PC-3 (cell line): ENCODE results near the gene MTMR6. TPM values are rescaled to one million over a fixed set of nuclear protein-coding genes. Genes with fewer than 3 reads are reported as not detected.

Source experiments
- ATAC-seq: fragments of 200-7000 bp; cut with Tn5 transposase; 2 replicates; pipeline ENCODE4 v1.9.1; 2020; ENCODE audit warnings: mild to moderate bottlenecking, moderate library complexity
- BruUV-seq: library from RNA; stranded (reverse); fragments of 400-500 nt; replicated peaks from 2 replicates; lab custom pipeline; 2021; lab: Mats Ljungman, UMichigan
- CTCF ChIA-PET: fragments of 300-600 bp; sonication (Branson Sonifier 250); formaldehyde crosslinking; loops from one replicate; lab custom pipeline; 2022; ENCODE audit warnings: antibody characterized with exemption; lab: Charles Lee
- POLR2A ChIA-PET: fragments of 300-600 bp; sonication (Branson Sonifier 250); formaldehyde crosslinking; loops from one replicate; lab custom pipeline; 2022; ENCODE audit warnings: antibody characterized with exemption; ENCODE audit not compliant: unreplicated experiment; lab: Charles Lee
- DNase-seq: peaks from one replicate; pipeline ENCODE4 v3.0.0-alpha.2; 2015
- H2AFZ ChIP-seq: fragments of 300-600 bp; sonication (generic); 2 replicates; pipeline ENCODE4 v1.6.0; 2016; ENCODE audit warnings: antibody characterized with exemption, low read length
- H3F3A ChIP-seq: fragments of 300-600 bp; sonication (generic); one replicate; pipeline ENCODE4 v1.6.0; 2017; ENCODE audit warnings: antibody characterized with exemption, low read length, control low read depth, mild to moderate bottlenecking; ENCODE audit not compliant: unreplicated experiment
- H3K27ac ChIP-seq: fragments of 300-600 bp; sonication (generic); 2 replicates; pipeline ENCODE4 v1.5.1; 2016; ENCODE audit warnings: mild to moderate bottlenecking, low read length
- H3K27me3 ChIP-seq: fragments of 300-600 bp; sonication (generic); 2 replicates; pipeline ENCODE4 v1.6.1; 2016; ENCODE audit warnings: low read length, mixed read lengths
- H3K36me3 ChIP-seq: fragments of 300-600 bp; sonication (generic); 2 replicates; pipeline ENCODE4 v1.6.1; 2016; ENCODE audit warnings: low read depth, mixed run types, low read length, mixed read lengths
- H3K4me1 ChIP-seq: fragments of 300-600 bp; sonication (generic); 2 replicates; pipeline ENCODE4 v1.5.1; 2016; ENCODE audit warnings: low read length; ENCODE audit not compliant: insufficient read depth
- H3K4me2 ChIP-seq: fragments of 300-600 bp; sonication (generic); 2 replicates; pipeline ENCODE4 v1.6.0; 2016; ENCODE audit warnings: low read length
- H3K4me3 ChIP-seq: fragments of 300-600 bp; sonication (generic); 2 replicates; pipeline ENCODE4 v1.5.1; 2016; ENCODE audit warnings: mild to moderate bottlenecking, low read length, mixed read lengths
- H3K79me2 ChIP-seq: fragments of 300-600 bp; sonication (generic); 2 replicates; pipeline ENCODE4 v1.6.1; 2017; ENCODE audit warnings: low read length, mixed read lengths
- H3K9ac ChIP-seq: fragments of 300-600 bp; sonication (generic); 2 replicates; pipeline ENCODE4 v1.6.0; 2016; ENCODE audit warnings: mild to moderate bottlenecking, low read length
- H3K9me2 ChIP-seq: fragments of 300-600 bp; sonication (generic); replicated peaks from 2 replicates; pipeline ENCODE4 v1.6.1; 2016; ENCODE audit warnings: mixed run types, low read length, mixed read lengths
- H3K9me3 ChIP-seq: fragments of 300-600 bp; sonication (generic); 2 replicates; pipeline ENCODE4 v1.6.1; 2016; ENCODE audit warnings: low read length, mixed read lengths
- H4K20me1 ChIP-seq: fragments of 300-600 bp; sonication (generic); 2 replicates; pipeline ENCODE4 v1.6.1; 2016; ENCODE audit warnings: low read length, mixed read lengths
- EZH2 ChIP-seq: fragments of 300-600 bp; sonication (generic); IDR thresholded peaks from one replicate; pipeline ENCODE4 v1.6.1; 2017; ENCODE audit warnings: antibody characterized with exemption, mild to moderate bottlenecking, low read length; ENCODE audit not compliant: unreplicated experiment
- EZH2phosphoT487 ChIP-seq: fragments of 300-600 bp; sonication (generic); IDR thresholded peaks from 2 replicates; pipeline ENCODE4 v1.6.1; 2018; ENCODE audit warnings: mild to moderate bottlenecking, antibody characterized with exemption, low read length, borderline replicate concordance
- intact Hi-C: fragments of 100-400 bp; cut with micrococcal nuclease; formaldehyde crosslinking; loops from 2 replicates; pipeline ENCODE4 v1.9.0; 2023
- total RNA-seq: library from RNA; depleted of rRNA; stranded (reverse); fragments of >200 nt; gene quantifications from 2 replicates; pipeline ENCODE4 v1.2.3, GENCODE V29; 2014
- TF ChIP-seq, protein P1 (sequence below): fragments of 300-600 bp; sonication (generic); conservative IDR thresholded peaks from 2 replicates; pipeline ENCODE4 v1.5.1; 2017; ENCODE audit warnings: antibody characterized with exemption, low read depth, mild to moderate bottlenecking, low read length

Gene MTMR6
- total RNA-seq, 1 experiment from 2014 or later, result 10.5 TPM

DNA sequence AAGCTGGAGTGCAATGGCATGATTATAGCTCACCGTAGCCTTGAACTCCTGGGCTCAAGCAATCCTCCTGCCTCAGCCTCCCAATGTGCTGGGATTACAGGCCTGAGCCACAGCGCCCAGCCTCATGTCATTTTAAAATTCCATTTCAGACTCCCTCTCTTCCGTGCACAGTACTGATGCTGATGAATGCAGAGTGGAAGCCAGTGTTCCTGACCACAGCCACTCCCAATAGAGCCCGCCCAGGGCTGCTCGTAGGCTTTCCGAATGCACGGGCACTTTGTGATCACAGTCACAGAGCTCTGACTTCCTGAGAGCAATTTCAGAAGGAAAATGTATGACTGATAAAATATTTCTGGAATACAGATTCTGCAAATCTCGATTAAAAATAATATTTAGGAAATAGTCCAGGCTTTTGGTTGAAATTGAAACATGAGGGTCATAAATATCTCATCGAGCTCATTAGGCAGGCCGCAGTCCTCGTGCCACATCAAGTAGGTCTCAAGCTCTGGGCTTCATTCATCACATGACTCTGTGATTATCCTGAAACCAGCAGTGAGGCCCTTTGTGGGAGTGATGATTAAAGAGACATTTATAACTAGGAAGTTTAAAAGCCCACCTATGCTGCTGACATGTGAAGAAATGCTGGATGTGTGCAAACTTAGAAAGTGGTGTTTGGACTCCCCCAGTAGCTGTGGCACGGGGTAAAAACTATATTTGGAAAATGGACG is 76.3 kb downstream of the MTMR6 start:
- TF ChIP-seq EZH2, result no peak
- no peak for TF ChIP-seq EZH2phosphoT487
- TF ChIP-seq, protein P1, sequence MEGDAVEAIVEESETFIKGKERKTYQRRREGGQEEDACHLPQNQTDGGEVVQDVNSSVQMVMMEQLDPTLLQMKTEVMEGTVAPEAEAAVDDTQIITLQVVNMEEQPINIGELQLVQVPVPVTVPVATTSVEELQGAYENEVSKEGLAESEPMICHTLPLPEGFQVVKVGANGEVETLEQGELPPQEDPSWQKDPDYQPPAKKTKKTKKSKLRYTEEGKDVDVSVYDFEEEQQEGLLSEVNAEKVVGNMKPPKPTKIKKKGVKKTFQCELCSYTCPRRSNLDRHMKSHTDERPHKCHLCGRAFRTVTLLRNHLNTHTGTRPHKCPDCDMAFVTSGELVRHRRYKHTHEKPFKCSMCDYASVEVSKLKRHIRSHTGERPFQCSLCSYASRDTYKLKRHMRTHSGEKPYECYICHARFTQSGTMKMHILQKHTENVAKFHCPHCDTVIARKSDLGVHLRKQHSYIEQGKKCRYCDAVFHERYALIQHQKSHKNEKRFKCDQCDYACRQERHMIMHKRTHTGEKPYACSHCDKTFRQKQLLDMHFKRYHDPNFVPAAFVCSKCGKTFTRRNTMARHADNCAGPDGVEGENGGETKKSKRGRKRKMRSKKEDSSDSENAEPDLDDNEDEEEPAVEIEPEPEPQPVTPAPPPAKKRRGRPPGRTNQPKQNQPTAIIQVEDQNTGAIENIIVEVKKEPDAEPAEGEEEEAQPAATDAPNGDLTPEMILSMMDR, result no peak
- no peak for DNase-seq
- no peak for ATAC-seq
- H3K9me2 ChIP-seq, result no peaks in the 10 kb centered on the region
- H3K4me1 ChIP-seq, result peaks cover 17% of the 10 kb centered on the region
- H3F3A ChIP-seq, result no peaks in the 10 kb centered on the region
- H3K79me2 ChIP-seq, result no peaks in the 10 kb centered on the region
- H2AFZ ChIP-seq, result no peak overlapping the region
- no peak overlapping the region for H3K9ac ChIP-seq
- ChIA-PET CTCF (no interaction called here), POLR2A (no interaction called here)
- no peak overlapping the region for H3K4me3 ChIP-seq
- no peaks in the 10 kb centered on the region for H3K9me3 ChIP-seq
- H3K27ac ChIP-seq, result no peak overlapping the region
- BruUV-seq, result no TSS peak
- H4K20me1 ChIP-seq, result no peaks in the 10 kb centered on the region
- H3K36me3 ChIP-seq, result no peaks in the 10 kb centered on the region
- peaks cover 11% of the 10 kb centered on the region; the same call in 1 of the 2 replicates for H3K27me3 ChIP-seq
- no peak overlapping the region for H3K4me2 ChIP-seq
- intact Hi-C loops, result no loop called here

DNA sequence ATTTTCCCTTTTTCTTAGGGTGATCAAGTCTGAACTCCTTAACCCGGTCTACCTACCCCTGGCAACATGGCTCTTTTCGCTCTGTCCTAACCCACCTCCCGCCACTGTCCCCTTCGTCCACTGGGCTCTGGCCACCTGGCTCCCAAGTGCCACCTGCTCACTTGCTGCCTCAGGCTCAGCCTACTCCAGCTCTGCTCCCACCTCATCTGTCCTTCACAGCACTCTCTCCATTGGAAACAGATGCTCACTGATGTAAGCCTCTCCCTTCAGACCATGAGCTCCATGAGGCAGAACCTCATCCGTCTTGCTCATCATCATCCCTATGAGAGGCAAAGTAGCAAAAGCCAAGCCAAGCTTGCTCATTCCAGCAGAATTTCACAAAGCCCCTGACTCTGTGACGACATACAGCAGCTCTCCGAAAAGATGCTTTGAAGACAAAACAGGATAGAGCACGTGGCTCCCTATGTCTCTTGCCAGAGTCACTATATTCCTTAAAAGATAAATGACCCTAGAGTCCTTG is 79.9 kb downstream of the MTMR6 start:
- ChIA-PET CTCF (no interaction called here), POLR2A (no interaction called here)
- no peaks in the 10 kb centered on the region for H3K9me3 ChIP-seq
- H3K4me2 ChIP-seq, result no peak overlapping the region
- DNase-seq, result no peak
- H3K27ac ChIP-seq, result no peak overlapping the region
- BruUV-seq, result no TSS peak
- peaks cover 40% of the 10 kb centered on the region; the same call in 1 of the 2 replicates for H3K27me3 ChIP-seq
- no peak overlapping the region for H3K9ac ChIP-seq
- no peak for ATAC-seq
- no peak overlapping the region for H2AFZ ChIP-seq
- no peaks in the 10 kb centered on the region for H4K20me1 ChIP-seq
- no peaks in the 10 kb centered on the region for H3F3A ChIP-seq
- H3K9me2 ChIP-seq, result no peaks in the 10 kb centered on the region
- H3K4me3 ChIP-seq, result no peak overlapping the region
- no peaks in the 10 kb centered on the region for H3K79me2 ChIP-seq
- H3K36me3 ChIP-seq, result no peaks in the 10 kb centered on the region
- H3K4me1 ChIP-seq, result no peaks in the 10 kb centered on the region
- intact Hi-C loops, result no loop called here
- TF ChIP-seq, protein P1, result no peak
- TF ChIP-seq EZH2 (no peak), EZH2phosphoT487 (no peak)

DNA sequence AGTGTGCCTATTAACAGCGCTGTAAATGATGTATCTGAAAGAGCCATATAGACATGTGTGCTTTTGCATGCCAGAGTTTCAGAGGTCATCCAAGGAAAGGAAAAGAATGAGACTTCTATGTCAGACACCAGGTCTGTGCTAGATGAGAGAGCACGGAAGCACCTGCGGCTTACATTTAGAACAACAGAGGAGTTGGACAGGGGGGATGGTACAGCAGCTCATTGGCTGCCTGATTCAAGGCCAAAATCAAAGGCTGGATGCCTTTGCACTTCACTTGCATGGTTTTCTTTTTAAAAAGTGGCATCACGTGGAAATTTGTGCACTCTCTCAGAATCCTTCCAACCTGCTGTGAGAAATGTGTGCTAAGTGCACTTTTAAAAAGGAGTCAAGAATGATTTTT is 82.4 kb downstream of the MTMR6 start:
- H3F3A ChIP-seq, result no peaks in the 10 kb centered on the region
- peaks cover 53% of the 10 kb centered on the region for H3K27me3 ChIP-seq
- no peaks in the 10 kb centered on the region for H3K9me2 ChIP-seq
- H3K79me2 ChIP-seq, result no peaks in the 10 kb centered on the region
- no TSS peak for BruUV-seq
- no peak overlapping the region for H2AFZ ChIP-seq
- H3K4me1 ChIP-seq, result no peaks in the 10 kb centered on the region
- ChIA-PET CTCF (no interaction called here), POLR2A (no interaction called here)
- no peak overlapping the region for H3K9ac ChIP-seq
- no peak for ATAC-seq
- H3K27ac ChIP-seq, result no peak overlapping the region
- H3K36me3 ChIP-seq, result no peaks in the 10 kb centered on the region
- intact Hi-C loops, result no loop called here
- no peak overlapping the region for H3K4me3 ChIP-seq
- DNase-seq, result no peak
- H3K9me3 ChIP-seq, result no peaks in the 10 kb centered on the region
- H3K4me2 ChIP-seq, result no peak overlapping the region
- no peaks in the 10 kb centered on the region for H4K20me1 ChIP-seq
- TF ChIP-seq EZH2, result no peak
- TF ChIP-seq, protein P1, result no peak
- TF ChIP-seq EZH2phosphoT487, result no peak
